Testis (tissue), 3 donors: ENCODE measurements around the gene KBTBD12. TPM values are rescaled to one million over a fixed set of nuclear protein-coding genes. Genes with fewer than 3 reads are reported as not detected.

Source experiments
- DNase-seq: peaks from one replicate; pipeline ENCODE4 v3.0.0-alpha.2; 2019
- H3K27ac ChIP-seq, 2 donors: fragments of 200-600 bp; sonication (generic); one replicate each; pipeline ENCODE4 v1.5.1; 2019
- H3K27me3 ChIP-seq: fragments of 200-600 bp; sonication (generic); one replicate; pipeline ENCODE4 v1.5.1; 2019
- H3K36me3 ChIP-seq: fragments of 200-600 bp; sonication (generic); one replicate; pipeline ENCODE4 v1.5.1; 2017; ENCODE audit warnings: low read depth; ENCODE audit errors: missing control alignments
- H3K4me1 ChIP-seq: fragments of 200-600 bp; sonication (generic); one replicate; pipeline ENCODE4 v1.5.1; 2019
- H3K4me3 ChIP-seq, 2 donors: fragments of 200-600 bp; sonication (generic); one replicate each; pipeline ENCODE4 v1.5.1; 2017 to 2019
- H3K9me3 ChIP-seq: fragments of 200-600 bp; sonication (generic); one replicate; pipeline ENCODE4 v1.5.1; 2017
- CTCF ChIP-seq, 3 experiments: fragments of 450-650 bp in 2 of 3; fragments of 200-600 bp in 1 of 3; sonication (generic) in 1 of 3; IDR thresholded peaks; one replicate each; pipeline ENCODE4 v1.5.1; 2016 to 2019; ENCODE audit warnings: antibody characterized with exemption in 3 of 3, mild to moderate bottlenecking in 2 of 3, moderate library complexity in 1 of 3
- POLR2A ChIP-seq: fragments of 450-650 bp; IDR thresholded peaks from one replicate; pipeline ENCODE4 v1.6.1; 2017; ENCODE audit warnings: antibody characterized with exemption, mild to moderate bottlenecking, moderate library complexity
- WGBS, 2 donors: methylation state at CpG; one replicate each; pipeline ENCODE4 v1.1.5; 2018; 5-methylcytosine and 5-hydroxymethylcytosine counted together
- intact Hi-C: fragments of 100-400 bp; cut with DNase I; formaldehyde crosslinking; loops from one replicate; pipeline ENCODE4 v1.15.1; 2023; ENCODE audit warnings: low total_unique reads
- polyA plus RNA-seq: library from polyadenylated mRNA; stranded (reverse); fragments of 350-450 nt; fragmentation: Illumina TruSeq; extraction: RNeasy Lipid Tissue Mini Kit (QIAGEN cat#74804); gene quantifications from one replicate; pipeline ENCODE4 v1.2.3, GENCODE V29; 2014; ENCODE audit warnings: low read depth, low replicate concordance; ENCODE audit not compliant: insufficient read depth
- total RNA-seq, 2 donors: library from RNA; depleted of rRNA; stranded (reverse); fragments of >200 nt; gene quantifications; one replicate each; pipeline ENCODE4 v1.2.3, GENCODE V29; 2016

The KBTBD12 gene
- total and polyA plus RNA-seq, 3 donors from 2014 or later: 1.6 to 4.6 (median 2.7) TPM

- H3K4me1 ChIP-seq: no peaks in the 10 kb centered on the region
- H3K27ac ChIP-seq: no peak overlapping the region
- no peak overlapping the region for H3K4me3 ChIP-seq
- DNase-seq: no peak
- TF ChIP-seq CTCF (IDR thresholded peaks at IDR 0.05): no peak
- no peaks in the 10 kb centered on the region for H3K9me3 ChIP-seq
- H3K36me3 ChIP-seq: no peaks in the 10 kb centered on the region
- intact Hi-C loops: no loop called here
- 83 to 91% methylated on average over 3 of the region's 3 CpGs for WGBS, 2 donors
- H3K27me3 ChIP-seq: no peaks in the 10 kb centered on the region
These were observed 33.2 kb downstream of the KBTBD12 start for GRCh38 chr3:127948211-127948610.

- Histone ChIP-seq H3K4me3 (no peak overlapping the region), H3K4me1 (no peaks in the 10 kb centered on the region), H3K27me3 (no peaks in the 10 kb centered on the region), H3K9me3 (no peaks in the 10 kb centered on the region), H3K27ac (no peak overlapping the region), H3K36me3 (no peaks in the 10 kb centered on the region)
- intact Hi-C loops: no loop called here
- 86 to 98% methylated on average over 2 of the region's 2 CpGs for WGBS, 2 donors
- TF ChIP-seq CTCF (IDR thresholded peaks at IDR 0.05): no peak
- no peak for TF ChIP-seq POLR2A
- no peak for DNase-seq
These were observed 34.5 kb downstream of the KBTBD12 start for GRCh38 chr3:127949446-127950055.

GRCh38 chr3:127951276-127951675, 36.2 kb downstream of the KBTBD12 start:
- H3K4me3 ChIP-seq: no peak overlapping the region
- H3K9me3 ChIP-seq: no peaks in the 10 kb centered on the region
- WGBS, 2 donors: 83 to 96% methylated on average over 1 of the region's 1 CpG
- intact Hi-C loops: no loop called here
- no peak for DNase-seq
- no peaks in the 10 kb centered on the region for H3K36me3 ChIP-seq
- no peak for TF ChIP-seq CTCF (IDR thresholded peaks at IDR 0.05)
- no peak for TF ChIP-seq POLR2A
- H3K27me3 ChIP-seq: no peaks in the 10 kb centered on the region
- no peak overlapping the region for H3K27ac ChIP-seq
- no peaks in the 10 kb centered on the region for H3K4me1 ChIP-seq

GRCh38 chr3:127953091-127954035, 38.3 kb downstream of the KBTBD12 start:
- Histone ChIP-seq H3K36me3 (no peaks in the 10 kb centered on the region), H3K4me3 (no peak overlapping the region), H3K9me3 (no peaks in the 10 kb centered on the region), H3K4me1 (no peaks in the 10 kb centered on the region), H3K27me3 (no peaks in the 10 kb centered on the region), H3K27ac (no peak overlapping the region)
- TF ChIP-seq CTCF (IDR thresholded peaks at IDR 0.05) (no peak), POLR2A (no peak)
- no peak for DNase-seq
- intact Hi-C loops: no loop called here
- WGBS, 2 donors: 85 to 91% methylated on average over 6 of the region's 6 CpGs
